VCaP (cell line): ENCODE data around the gene GLIS1.

Experiments used
- H3K27ac ChIP-seq: fragments of 450-650 bp; 2 replicates; pipeline ENCODE4 v1.5.1; 2017
- CTCF ChIP-seq: fragments of 450-650 bp; conservative IDR thresholded peaks from 2 replicates; pipeline ENCODE4 v1.5.1; 2017; ENCODE audit warnings: mild to moderate bottlenecking, moderate library complexity

Gene GLIS1

DNA sequence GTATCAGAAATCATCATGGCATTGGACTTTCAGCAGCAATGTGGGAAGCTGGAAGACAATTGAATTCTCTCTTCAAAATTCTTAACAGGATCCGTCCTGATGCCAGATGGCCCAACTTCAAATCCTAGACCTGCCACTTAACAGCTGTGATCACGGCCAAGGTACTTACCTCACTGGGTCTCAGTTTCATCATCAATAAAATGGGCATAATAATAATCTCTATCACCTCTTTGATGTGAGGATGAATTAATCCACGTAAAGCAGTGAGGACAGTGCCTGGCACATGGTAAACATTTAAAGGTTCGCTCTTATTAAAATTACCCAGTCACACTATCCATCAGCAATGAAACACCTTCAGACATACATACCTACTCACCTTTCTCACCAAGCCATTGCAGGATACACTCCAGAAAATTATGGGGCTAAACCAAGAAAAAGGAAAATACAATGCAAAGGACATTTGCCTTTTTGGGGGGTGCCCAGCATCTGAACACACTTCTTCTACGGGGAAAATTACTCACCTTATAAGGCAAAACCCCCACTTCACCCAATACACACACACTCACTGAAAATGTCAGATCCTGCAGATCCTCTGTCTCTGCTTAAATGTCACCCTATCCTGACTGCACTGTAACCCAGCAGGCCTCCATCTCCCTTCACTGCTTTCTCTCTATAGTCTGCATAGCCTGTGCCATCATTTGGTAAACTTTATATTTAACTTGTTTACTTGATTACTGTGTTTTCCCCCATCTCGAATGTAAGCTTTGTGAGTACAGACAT is 21.7 kb downstream of the GLIS1 start:
- no peak overlapping the region for H3K27ac ChIP-seq
- TF ChIP-seq CTCF: no peak

DNA sequence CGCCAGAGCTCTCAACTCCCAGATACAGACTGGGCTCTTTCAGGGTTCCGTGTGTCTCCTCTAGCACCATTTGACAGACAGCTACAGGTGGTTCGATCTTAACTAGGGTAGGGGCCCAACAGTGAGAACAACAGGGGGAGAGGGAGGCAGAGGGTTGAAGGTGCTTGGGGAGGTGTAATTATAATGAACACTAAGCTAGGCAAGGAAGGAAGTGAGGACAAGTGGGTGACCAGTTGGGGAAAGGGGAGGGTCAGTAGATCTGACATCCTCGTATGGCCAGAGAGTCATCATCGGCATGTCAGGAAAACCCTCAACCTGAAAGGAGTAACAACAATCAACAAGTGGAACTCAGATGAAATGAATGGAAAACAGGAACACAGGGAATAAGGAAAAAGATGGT is 22.8 kb downstream of the GLIS1 start:
- H3K27ac ChIP-seq: no peak overlapping the region
- no peak for TF ChIP-seq CTCF

DNA sequence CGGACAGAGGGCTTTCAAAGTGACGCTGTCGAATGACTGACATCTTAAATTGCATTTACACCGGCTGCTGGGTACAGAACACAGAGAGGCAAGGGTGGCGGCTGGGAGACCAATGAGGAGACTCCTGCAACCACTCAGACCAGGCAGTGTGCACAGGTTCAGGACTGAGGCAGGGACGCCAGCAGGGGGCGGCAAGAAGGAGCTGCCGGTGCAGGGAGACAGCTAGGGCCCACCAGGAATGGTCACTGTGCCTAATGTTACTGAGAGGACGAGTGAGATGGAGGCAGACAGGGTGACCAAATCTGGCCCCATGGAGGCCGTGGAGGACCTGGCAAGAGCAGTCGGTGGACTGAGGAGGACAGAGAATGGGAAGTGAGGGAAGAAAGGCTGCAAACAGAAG is 23.5 kb downstream of the GLIS1 start:
- no peak; the same call in 1 of the 2 replicates for TF ChIP-seq CTCF
- H3K27ac ChIP-seq: no peak overlapping the region

DNA sequence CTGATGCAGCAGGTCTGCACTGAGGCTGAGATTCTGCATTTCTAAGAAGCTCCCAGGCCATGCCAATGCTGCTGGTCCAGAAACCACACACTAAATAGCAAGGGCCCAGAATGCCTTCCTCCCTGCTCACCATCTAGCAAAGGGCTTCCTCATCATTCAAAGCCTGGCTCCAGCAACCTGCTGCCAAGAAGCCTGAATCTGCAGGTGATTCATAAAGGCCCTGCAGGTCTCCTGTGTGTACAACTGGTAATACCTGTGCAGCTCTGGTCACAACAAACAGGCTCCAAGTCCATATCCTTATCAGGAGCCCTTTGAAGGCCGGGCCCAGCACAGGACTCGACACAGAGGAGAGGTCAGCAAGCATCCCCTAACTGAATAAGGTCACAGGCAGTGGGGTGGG is 26.7 kb downstream of the GLIS1 start:
- H3K27ac ChIP-seq: no peak overlapping the region
- no peak for TF ChIP-seq CTCF

DNA sequence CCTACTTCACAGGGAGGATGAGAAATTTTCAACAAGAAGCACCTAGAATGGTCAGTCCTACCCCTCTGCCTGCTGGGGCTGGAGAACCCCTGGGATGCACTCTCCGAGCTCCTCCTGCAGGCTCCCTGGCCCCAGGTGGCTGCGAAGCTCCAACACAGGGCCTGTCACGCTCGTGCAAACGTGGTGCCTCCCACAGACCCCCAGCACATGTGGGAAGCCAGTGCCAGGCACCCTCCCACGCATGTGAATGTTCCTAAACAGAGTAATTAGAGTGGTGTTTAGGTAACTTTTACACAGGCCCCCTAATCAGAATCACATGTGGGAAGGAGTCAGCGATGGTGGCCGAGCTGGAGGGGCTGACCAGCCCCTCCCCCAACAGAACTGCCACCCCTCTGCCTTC is 28.4 kb downstream of the GLIS1 start:
- TF ChIP-seq CTCF: no peak
- H3K27ac ChIP-seq: no peak overlapping the region

DNA sequence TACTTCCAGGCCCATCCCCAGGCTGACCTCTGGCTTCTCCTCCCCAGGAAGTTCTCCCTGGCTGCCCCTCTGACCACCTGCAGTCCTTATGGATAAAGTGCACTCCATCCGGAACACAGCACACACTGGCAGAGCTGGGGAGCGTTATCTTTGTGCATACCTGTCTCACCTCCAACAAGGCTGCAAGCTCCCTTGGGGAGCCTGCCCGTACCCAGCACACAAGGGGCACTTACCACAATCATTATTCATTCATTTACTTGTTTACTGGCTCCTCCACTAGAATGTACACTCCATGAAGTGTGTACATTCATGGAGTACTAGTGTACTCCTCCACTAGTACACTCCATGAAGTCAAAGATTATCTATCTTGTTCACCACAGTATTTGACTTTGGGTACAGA is 30.3 kb downstream of the GLIS1 start:
- H3K27ac ChIP-seq: no peak overlapping the region
- TF ChIP-seq CTCF: no peak

DNA sequence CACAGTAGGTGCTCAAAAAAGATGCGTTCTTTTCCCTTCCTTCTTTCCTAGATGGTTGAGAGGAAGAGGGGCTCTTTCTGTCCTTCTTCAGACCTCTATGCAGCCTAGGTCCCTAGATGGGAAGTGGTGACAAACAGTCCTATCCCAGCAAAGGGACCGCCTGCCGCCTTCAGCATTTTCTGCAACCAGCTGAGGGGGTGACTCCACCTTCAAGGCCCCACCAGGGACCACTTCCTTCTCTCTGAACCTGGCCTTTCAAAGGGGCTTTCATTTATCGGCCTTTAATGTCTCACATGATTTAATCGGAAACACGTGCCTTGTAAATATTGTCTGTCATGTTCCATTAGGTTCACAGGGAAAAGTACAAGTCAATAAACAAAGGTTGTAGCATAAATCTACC is 32.6 kb downstream of the GLIS1 start:
- H3K27ac ChIP-seq: peak overlapping the region; percentile 49
- TF ChIP-seq CTCF: no peak
